Keratinocyte (primary cell): Measurements from ENCODE around the gene ARL15.

ENCODE experiments used
- CTCF ChIP-seq, 3 experiments: IDR thresholded peaks in 1 of 3; conservative IDR thresholded peaks in 1 of 3; optimal IDR thresholded peaks in 1 of 3; 2 replicates in 2 of 3; 3 replicates in 1 of 3; pipeline versions ENCODE3 to v1.5.1; 2011; ENCODE audit warnings: low read length in 3 of 3, mild to moderate bottlenecking in 3 of 3, moderate library complexity in 2 of 3, control low read depth in 1 of 3, inconsistent platforms in 1 of 3; ENCODE audit not compliant: insufficient read depth in 2 of 3; ENCODE audit errors: extremely low read depth in 1 of 3
- EZH2 ChIP-seq: IDR thresholded peaks from one replicate; pipeline ENCODE4 v1.6.1; 2012; ENCODE audit warnings: inconsistent platforms, mild to moderate bottlenecking, low read length, moderate library complexity

GRCh38 chr5:54247226-54247625 lies 63.1 kb downstream of the ARL15 start:
- TF ChIP-seq EZH2 (no peak), CTCF (optimal IDR thresholded peaks at IDR 0.05 in 1 of 3, IDR thresholded peaks at IDR 0.05 in 1 of 3, conservative IDR thresholded peaks at IDR 0.05 in 1 of 3; ENCODE audit: extremely low read depth in 1 of 3, insufficient read depth in 2 of 3, low read length in 3 of 3) (no peak)
